KG1 (cell line): ENCODE data around the gene MPV17.
"Not testable (repeated sequence)": the region's sequence is repeated elsewhere in the genome, so short reads cannot be mapped to it uniquely, and the experiment has no call there.

ENCODE experiments used
- DNase-seq: peaks from one replicate; lab custom pipeline; 2025; lab: John Stamatoyannopoulos, UW

Gene MPV17

DNA sequence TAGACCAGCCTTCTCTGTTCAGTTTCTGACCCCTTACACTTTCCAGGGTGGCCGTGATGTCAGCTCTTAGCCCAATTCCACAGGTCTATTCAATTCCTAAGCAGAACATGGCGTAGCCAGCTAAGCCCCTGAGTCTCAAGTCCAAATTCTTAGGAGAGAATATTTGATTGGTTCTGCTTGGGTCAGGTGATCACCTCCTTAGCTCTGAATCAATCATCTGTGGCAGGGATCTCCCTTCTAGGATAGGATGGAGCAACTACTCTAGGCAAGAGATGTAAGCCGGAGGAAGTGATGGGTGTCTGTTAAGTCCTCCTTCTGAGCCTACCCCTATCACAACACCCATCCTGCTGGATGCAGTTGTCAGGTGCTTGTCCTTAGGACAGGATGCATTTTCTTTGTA is 25.7 kb downstream of the MPV17 start:
- no peak for DNase-seq

GRCh38 chr2:27296481-27296880 is 26.4 kb downstream of the MPV17 start:
- no peak for DNase-seq

DNA sequence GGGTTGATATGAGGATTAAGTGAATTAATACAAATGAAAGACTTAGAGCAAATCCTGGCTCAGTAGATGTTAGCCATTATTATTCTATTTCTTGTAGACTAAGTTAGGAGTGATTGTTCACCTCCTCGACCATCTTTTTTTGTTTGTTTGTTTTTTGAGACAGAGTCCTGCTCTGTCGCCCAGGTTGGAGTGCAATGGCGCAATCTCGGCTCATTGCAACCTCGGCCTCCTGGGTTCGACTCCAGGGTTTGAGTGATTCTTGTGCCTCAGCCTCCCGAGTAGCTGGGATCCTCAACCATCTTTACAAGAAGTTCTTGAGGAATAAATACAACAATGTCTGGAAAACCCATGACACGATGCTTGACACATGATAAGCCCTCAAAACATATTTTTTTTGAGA is 28.0 kb downstream of the MPV17 start:
- DNase-seq = no peak

DNA sequence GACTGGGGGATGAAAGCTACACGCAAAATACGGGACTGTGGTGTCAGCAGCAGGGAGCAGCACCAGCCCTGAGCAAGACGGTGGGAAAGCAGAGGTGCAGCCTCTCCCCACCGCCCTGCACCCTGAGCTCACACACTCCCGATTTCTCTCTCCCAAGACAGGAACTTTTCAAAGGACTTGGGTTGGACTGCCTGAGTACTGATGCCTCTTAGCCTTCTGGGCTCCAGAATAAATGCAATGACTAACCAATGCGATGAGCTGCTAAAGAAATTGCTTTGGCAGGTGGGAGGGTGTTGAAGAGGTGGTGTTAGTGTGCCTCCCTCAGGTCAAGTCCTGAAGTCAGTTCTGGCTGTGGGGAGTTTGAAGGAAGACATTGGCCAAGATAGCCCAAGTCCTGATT is 31.0 kb downstream of the MPV17 start:
- DNase-seq = no peak

GRCh38 chr2:27290549-27290948 is 32.3 kb downstream of the MPV17 start:
- no peak for DNase-seq

GRCh38 chr2:27288610-27289009 is 34.3 kb downstream of the MPV17 start:
- DNase-seq = no peak

- no peak for DNase-seq
These were observed 37.4 kb downstream of the MPV17 start for GRCh38 chr2:27285481-27285880.

DNA sequence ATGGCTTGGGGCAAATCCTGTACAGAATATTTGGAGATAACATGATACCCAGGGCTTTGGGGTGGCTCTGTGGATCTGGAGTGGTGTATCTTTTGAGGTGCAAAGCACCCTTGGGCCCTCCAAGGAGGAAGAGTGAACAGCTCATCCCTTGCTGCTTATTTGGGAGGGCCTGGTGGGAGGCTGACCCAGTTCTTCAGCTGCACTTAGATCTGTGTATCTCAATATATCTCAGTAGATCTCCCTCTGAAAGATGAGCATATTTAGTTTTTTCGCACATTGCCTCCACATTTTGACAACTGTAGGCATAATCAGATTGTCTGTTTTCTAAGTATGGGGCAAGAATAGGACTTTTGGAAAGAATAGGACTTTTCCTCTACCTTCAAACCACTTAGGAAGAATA is 37.9 kb downstream of the MPV17 start:
- DNase-seq = no peak

DNA sequence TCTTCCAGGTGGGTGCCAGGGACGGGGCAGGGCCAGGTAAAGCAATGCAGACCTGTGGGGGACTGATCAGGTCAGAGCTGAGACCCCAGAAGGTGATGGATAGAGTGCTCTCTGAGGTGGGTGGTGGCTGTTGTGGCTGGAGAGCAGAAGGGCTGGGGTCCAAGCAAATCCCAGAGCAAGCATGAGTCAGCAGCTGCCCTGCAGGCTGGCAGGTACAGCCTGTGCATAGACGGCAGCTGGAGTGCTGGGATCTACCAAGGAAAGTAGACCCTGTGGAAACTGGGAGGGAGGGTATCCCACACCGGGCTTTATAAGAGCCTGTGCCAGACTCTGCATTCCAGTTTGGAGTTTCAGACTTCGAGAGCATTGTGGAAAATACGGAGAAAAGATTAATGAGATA is 40.0 kb downstream of the MPV17 start:
- no peak for DNase-seq

GRCh38 chr2:27281855-27282559 is 40.9 kb downstream of the MPV17 start, which contains the start of gene TRIM54:
TSS of gene TRIM54 (plus strand) at chr2:27282429. CDS start at chr2:27282732, 303 bp downstream.
- DNase-seq = no peak

- DNase-seq = no peak
These were observed 41.5 kb downstream of the MPV17 start for GRCh38 chr2:27281442-27281841.

DNA sequence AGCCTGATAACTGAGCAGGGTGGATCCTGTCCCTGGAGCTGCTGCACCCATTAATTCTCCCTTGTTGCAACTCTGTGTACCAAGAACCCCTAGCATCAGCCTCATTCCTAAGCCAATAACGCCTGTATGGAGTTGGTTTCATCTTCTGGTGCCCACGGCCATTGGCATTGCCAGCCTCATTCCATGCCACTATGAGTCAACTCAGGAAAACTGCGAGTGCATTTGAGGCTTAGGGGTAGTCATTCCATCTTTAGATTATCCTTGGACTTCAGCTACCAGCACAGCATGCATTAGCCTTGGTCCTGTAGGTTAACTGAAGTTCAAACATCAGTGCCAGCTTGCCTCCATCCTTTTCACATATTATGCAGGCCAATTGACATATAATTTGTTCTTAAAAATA is 42.1 kb downstream of the MPV17 start:
- DNase-seq = no peak

- no peak for DNase-seq
These were observed 44.9 kb downstream of the MPV17 start for GRCh38 chr2:27278010-27278409.

DNA sequence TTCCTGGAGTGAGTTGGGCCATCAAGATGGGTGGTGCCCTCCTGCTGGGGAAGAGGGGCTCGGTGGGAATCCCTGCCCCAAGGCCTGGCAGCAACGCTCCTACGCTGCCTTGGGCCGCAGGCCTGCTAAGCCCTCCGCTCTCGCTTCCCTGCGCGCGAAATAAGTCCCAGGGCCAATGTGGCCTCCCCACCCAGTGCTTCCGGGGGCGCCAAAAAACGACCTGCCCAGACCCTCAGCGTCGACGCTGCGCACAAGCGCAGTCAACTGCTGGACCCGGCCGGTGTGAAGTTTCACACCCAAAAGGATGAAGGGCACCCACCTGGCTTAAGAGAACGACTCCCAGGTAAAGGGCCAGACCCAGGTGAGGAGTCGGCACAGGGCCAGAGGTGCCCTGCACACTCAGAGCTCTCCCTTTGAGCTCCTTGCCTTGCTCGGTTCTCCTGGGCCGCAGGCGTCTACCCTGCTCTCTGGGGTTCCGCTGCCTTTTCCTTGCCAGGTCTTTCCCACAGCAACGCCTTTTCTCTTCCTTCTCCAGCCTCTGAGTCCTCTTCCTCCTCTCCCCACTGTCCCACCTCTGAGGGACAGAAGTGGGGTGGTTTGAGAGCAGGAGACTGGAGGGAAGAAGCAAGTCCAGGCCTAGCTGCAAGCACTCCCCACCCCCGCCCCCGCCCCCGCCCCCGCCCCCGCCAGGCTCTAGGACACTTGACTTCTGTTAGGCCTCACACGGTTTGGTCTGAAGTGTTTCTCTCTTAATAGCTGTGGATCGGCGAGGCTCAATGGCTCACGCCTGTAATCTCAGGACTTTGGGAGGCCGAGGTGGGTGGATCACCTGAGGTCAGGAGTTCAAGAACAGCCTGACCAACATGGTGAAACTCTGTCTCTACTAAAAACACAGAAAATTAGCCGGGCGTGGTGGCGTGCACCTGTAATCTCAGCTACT is 47.4 kb downstream of the MPV17 start, which contains the start of gene DNAJC5G:
Gene DNAJC5G, plus strand, starts transcription at position 223 of the 940 bp plus-strand sequence. CDS start 1,296 bp downstream, outside the sequence.
- no peak for DNase-seq

GRCh38 chr2:27272537-27273522 is 50.1 kb downstream of the MPV17 start:
- not testable (repeated sequence) for DNase-seq

DNA sequence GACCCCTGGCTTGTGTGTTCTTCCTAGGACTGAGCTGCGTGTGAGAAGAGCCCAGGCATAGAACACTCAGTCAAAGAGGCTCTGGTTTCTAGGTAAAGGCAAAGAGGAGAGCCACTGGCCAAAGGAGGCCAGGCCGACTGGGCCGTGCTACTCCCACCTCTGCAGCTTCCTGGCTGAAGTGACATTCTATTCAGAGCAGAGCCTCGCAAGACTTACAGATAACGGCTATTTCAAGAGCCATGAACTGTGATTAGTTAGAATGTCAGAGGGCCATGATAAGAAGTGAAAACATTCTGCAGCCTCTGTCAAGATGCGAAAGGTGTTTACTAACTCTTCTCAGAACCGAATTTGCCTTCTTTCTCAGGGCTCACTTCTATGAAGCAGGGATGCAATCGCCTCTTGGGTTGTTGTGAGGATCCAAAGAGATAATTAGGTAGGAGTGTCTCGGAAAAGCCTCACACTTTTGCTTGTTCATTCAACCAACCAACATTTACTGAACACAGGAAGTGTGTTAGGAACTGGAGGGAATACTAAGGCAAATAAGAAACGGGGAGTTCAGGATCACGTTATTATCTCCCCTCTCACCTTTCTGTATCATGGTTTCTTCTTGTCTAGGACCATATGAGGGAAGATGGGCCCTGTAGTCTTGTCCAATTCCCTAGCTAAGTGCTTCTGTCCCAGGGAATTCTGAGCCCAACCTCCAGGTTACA is 51.1 kb downstream of the MPV17 start:
- no peak for DNase-seq

- no peak for DNase-seq
These were observed 52.2 kb downstream of the MPV17 start for GRCh38 chr2:27270670-27271069.

DNA sequence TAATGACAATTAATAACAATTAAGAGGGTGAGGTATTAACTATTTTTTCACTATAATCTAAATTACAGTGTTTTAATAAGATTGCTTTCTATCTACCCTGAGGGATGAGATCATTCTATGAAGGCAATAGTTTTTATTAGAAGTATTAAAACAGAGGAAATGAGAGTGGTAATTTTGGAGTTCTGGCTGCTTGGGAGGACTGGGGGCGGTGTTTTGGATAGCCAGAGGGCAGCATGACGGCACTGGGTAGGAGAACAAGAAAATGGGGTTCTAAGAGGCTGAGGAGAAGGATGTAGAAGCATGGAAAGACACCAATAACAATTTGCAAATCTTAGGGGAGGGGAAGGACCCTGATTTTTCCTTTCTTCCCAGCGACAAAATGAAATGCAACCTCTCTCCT is 52.8 kb downstream of the MPV17 start:
- no peak for DNase-seq

- not testable (repeated sequence) for DNase-seq
These were observed 54.6 kb downstream of the MPV17 start for GRCh38 chr2:27268296-27268695.

DNA sequence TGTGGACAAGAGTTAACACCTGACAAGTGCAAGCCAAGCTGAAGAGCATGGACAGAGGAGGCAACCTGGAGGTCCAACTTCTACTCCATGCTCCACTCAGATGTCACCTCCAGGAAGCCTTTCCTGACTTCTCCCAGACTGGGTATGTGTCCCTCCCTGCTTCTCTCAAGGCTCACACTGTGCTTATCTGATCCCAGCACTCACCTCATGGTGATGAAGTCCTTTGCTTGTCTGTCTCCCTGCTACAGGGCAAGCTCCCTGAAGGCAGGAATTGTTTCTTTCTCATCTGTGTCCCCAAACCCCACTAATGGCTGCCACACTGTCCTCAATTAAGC is 57.4 kb downstream of the MPV17 start:
- no peak for DNase-seq
